DND-41 (cell line): ENCODE measurements around the gene GRIA1.

Experiments
- CTCF ChIP-seq: IDR thresholded peaks from 2 replicates; pipeline ENCODE4 v1.5.1; 2012; ENCODE audit warnings: borderline replicate concordance, low read length, moderate library complexity, mild to moderate bottlenecking; ENCODE audit not compliant: poor library complexity, severe bottlenecking; ENCODE audit errors: extremely low read depth
- EZH2 ChIP-seq: IDR thresholded peaks from 3 replicates; pipeline ENCODE4 v1.6.1; 2012; ENCODE audit warnings: borderline replicate concordance, low read depth, mild to moderate bottlenecking, moderate library complexity, low read length, inconsistent platforms; ENCODE audit not compliant: severe bottlenecking

- TF ChIP-seq CTCF = no peak
- no peak for TF ChIP-seq EZH2
These were observed 29.1 kb upstream of the GRIA1 start for GRCh38 chr5:153461341-153461740.
